ENCODE measurements around the gene TOR1AIP1.
"Not testable (repeated sequence)": the region's sequence is repeated elsewhere in the genome, so short reads cannot be mapped to it uniquely, and the experiment has no call there.

Gene TOR1AIP1

DNA sequence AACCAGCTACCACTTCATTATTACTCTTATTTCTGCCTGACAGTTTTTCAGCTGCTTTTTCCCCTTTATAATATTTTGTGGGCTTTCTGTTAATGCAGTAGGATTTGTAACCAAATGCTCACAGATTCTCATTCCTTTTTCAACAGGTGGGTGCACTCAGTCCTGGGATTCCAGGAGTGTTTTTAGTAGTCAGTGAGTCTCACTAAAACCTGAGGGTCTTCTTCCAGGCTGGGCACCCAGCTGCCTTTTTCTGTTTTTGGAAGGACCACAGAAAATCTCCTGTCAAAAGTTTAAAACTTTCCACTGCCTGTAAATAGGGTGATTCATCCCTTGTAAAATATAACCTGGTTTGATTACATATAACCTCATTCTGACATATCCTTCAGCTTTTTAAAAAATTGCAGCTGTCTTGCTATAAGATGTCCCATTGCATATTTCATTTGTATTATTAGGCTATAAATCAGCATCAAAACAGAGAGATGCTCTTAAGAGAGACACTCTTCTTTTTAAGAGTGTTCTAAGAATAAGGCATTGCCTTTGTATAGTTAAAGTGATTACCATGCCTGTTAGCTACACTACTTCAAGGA is 55.7 kb downstream of the TOR1AIP1 start:
- DNase-seq (ENCODE audit: low read depth in 2 of 2): no peak

DNA sequence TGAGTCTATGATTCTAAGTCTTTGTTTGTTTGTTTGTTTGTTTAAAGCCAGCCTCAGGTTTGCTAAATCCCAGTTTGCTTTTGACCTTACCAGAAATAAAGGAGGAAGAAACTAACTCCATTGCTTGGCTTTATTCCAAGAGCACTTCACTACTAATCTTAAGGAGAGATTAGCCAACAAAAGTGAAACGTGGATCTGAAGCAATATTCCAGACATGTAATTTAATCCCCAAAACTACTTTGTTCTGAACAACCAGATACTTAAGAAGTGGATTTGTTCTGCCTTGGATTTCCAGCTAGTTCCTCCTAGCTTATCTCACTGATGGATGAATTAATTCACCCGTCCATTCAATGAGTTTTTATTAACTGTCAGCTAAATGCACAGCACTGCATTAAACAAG is 56.7 kb downstream of the TOR1AIP1 start:
- no peak for DNase-seq (ENCODE audit: low read depth in 2 of 2)

DNA sequence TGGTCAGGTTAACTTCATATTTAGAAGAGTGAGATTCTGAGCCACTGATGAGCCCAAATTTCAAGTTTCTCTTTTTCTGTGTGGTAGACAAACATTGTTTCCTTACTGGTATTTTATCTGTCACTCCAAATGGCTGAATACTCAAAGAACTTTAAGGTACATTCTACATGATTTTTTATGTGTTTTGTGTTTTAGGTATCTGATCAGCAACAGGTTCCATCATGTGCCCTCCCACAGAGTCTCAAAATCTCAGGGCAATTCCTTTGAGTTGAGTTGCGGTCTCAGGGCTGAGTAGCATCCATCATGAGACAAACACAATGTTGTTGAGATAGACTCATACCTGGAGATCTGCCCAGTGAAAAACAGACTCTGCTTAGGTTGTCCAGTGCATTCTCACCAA is 57.9 kb downstream of the TOR1AIP1 start:
- DNase-seq (ENCODE audit: low read depth in 2 of 2): no peak

DNA sequence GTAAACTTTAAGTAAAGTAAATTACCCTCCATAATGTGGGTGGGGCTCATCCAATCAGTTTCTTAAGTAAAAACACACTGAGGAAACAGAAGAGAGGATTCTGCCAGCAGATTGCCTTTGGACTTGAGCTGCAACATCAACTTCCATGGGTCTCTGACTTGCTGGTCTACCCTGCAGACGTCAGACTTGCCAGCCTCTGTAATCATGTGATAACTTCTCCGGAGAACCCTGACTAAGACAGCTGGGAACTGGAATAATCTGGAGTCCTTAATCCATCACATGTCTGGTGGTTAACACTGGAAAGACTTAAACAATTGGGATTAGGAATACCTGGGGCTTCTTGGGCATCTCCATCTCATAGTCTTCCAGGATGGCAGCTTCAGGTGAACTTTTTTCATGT is 59.4 kb downstream of the TOR1AIP1 start:
- no peak for DNase-seq (ENCODE audit: low read depth in 2 of 2)

DNA sequence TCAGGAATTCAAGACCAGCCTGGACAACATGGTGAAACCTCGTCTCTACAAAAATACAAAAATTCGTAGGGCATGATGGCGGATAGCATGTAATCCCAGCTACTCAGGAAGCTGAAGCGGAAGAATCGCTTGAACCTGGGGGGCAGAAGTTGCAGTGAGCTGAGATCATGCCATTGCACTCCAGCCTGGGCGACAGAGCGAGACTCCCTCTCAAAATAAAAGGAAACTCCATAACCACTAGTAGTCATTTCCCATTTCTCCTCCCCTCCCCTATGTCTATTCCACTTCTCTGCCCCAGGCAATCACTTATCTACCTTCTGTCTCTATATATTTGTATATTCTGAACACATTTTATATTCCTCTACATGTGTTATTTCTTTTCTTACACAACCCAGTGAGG is 68.6 kb downstream of the TOR1AIP1 start:
- DNase-seq (ENCODE audit: low read depth in 2 of 2): no peak

DNA sequence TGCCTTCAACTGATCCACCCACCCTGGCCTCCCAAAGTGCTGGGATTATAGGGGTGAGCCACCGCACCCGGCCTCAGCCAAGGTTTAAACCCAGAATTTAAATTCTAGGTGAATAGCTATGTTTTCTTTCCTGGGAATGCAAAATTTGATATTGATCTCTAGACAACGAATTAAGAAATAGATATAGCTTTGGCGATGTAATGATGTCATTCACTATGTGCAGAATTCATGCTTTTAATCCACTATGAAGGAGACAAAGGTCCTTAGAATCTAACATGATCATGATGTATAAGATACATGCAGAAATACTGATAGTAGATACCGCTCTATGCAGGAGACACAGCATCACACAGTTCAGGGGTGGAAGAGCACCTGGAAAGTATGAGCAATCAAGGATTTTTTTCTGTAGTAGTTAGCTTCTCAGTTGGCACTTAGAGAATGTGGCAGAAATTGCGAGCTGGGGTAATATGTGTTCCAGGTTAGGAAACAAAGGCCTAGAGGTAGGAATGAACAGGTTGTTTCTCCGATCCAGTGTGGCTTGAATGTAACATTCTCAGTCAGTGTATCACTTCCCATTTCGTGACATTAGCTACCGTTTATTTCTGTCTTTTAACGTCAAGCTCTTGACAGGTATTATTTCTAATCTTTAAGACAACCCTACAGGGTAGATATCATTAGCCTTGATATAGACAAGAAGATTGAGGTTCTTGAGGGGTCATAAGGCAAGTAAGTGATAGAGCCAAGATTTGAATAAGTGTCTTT is 69.5 kb downstream of the TOR1AIP1 start:
- DNase-seq (ENCODE audit: low read depth in 2 of 2): no peak

DNA sequence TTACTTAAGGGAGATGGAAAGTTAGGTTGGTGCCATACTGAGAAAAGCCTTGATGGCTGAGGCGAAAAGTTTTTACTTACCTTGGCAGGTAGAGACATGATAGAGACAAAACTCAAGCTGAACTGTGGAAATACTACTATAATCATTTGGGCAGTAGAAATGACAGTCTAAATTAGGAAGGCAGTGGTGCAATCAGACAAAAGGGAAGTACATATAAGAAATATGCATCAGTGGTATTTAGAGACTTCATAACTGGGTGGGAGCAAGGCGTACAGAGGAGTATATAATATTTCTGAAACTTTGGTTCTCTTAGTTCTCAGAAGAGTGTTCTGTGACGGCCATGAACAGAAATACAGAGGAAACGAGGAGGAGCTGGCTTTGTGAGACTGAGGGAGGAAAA is 70.1 kb downstream of the TOR1AIP1 start:
- DNase-seq (ENCODE audit: low read depth in 2 of 2): no peak

DNA sequence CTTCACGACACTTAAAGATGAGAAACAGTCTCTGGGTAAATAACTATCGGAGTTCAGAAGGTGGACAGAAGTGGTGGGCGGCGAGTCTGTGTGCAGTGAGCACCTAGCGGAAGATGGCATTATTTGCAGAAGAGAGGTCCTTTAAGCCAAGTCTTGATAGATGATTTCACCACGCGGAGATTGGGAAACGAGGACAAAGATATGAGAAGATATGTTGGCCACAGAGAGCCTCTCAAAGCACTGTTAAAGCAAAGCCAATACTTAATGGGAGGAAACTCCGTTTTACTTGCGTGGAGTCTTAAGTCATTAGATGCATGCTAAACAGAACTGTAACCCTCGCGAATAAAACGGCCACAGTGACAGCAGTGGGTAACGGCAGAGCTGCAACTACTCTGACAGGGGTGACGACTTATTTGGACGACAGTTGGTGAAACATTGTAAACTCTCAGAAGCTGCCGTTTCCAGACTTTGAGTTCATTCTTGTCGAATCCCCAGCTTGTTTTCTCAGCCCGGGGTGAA is 71.9 kb downstream of the TOR1AIP1 start:
- peak; percentile 24 to 25 for DNase-seq (ENCODE audit: low read depth in 2 of 2)

DNA sequence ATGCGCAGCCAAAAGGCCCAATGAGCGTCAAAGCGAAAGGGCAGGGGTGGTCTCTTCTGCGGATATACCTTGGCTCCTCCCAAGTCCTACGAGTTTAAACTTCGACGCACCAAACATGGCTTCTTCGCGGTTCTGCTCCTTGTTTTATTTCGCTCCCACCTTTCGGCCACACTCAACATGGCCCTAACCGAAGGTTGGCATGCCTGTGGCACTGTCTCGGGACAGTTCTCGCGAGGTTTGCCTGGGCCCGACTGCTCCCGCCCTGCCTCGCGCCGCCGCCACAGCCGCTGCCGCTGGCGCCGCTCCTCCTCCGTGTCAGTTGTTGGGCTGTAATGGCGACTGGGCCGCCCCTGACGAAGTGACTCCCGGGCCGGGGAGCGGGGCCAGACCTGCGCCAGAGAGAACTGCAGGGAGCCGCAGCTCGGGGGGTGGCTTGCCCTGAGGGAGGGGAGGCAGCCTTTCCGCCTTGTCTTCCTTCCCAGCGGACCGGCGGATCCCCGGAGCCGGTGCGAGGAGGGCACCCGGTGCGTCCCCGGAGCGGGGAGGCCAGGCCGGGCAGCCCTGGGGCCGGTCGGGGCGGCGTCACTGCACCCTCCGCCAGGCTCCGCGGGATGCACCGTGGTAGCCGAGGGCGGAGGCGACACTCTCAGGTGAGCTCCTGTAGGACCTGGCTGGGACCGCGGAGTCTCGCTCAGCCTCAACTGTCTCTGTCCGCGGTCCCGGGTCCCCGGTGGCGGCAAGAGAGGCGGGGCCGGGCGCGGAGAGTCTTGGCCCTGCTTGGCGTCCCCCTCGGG is 72.6 kb downstream of the TOR1AIP1 start, which contains the start of gene CEP350:
Gene CEP350, plus strand, starts transcription at position 318 of the 794 bp plus-strand sequence. CDS start 31,372 bp downstream, outside the sequence.
- DNase-seq (ENCODE audit: low read depth in 2 of 2): peak; percentile 95 to 97

DNA sequence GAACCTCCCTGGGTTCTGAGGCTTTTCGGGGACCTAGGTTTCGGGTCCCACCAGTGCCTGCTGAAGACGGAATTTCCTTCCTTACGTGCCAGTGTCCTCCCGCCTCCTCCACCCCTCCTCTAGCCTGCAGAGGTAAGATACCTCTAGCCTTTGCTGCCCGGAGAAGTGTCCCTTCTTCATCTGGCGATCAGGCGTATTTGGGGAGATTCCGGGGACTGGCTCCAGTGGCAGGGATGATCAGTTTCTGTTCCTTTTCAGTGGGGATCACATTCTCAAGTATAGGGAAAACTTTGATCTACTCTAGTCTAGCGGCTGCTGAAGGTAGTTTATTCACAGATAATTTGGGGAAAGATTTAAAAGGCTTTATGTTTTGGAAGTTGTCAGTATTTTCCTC is 73.2 kb downstream of the TOR1AIP1 start:
- DNase-seq (ENCODE audit: low read depth in 2 of 2): no peak

DNA sequence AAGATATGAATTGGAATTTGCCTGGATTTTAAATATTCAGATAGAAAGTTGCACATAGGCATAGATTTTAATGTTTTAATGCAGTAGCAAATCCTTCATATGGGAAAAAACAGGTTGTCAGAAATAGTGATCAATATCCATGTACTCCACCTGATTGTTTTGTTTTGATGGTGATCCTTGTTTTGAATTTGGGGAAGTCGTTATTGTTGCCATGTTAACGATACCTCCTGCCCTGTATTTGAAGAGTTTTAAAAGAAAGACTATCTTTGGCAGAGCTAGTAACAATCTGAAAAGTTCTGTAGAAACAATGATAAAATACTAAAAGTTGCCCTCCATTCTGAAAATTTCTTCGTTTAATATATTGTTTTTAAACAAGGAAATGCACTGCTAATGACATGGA is 73.6 kb downstream of the TOR1AIP1 start:
- DNase-seq (ENCODE audit: low read depth in 2 of 2): no peak

DNA sequence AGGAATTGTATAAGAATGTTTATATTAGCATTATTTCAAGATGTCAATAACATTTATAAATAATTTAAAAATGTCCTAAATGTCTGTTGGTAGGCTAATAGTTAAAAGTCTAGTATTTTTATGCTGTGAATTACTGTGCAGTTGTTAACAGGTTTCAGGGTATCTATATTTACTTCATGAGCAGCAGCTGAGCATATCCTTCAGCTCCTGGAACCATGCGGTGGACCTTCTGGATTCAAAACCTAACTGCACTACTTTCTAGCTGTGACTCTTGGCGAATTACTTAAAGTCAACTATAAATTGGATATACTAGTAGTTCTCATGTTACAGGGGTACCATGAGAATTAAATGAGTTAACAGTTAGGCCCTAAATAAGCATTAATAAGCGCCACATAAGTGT is 76.3 kb downstream of the TOR1AIP1 start:
- no peak for DNase-seq (ENCODE audit: low read depth in 2 of 2)

- not testable (repeated sequence) for DNase-seq (ENCODE audit: low read depth in 2 of 2)
These were observed 80.1 kb downstream of the TOR1AIP1 start for GRCh38 chr1:179962168-179962567.

DNA sequence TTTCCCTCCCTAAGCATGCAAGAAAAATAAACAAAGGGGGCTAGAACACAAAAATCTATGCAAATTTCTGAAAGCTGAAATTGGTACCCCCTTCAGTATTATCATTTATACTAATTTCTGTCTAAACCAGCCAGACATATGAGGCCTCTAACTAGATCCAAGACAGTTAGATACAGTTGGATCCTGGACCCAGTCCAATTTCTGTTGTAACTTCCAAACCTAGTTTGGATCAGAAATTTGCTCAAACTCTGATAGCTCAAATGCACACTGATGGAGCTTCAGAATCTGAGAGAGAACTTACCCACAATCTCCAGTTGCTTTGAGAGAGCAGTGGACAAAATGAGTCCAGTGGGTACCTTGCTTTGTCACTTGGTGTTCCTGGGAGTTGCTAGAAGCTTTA is 84.5 kb downstream of the TOR1AIP1 start:
- no peak for DNase-seq (ENCODE audit: low read depth in 2 of 2)

GRCh38 chr1:179968284-179968993 is 86.4 kb downstream of the TOR1AIP1 start:
- no peak for DNase-seq (ENCODE audit: low read depth in 2 of 2)

- DNase-seq (ENCODE audit: low read depth in 2 of 2): no peak
These were observed 87.2 kb downstream of the TOR1AIP1 start for GRCh38 chr1:179968994-179969919.

All from stimulated activated CD4-positive, alpha-beta T cell treated with anti-CD3 and anti-CD28 coated beads, Interleukin-1b, Interleukin-23, amount 100 ng/mL, for 4 hours (primary cell).